AG08395 (cell line): ENCODE results near the gene TEKT3.

Source experiments
- DNase-seq: peaks from one replicate; pipeline ENCODE4 v3.0.0; 2012; ENCODE audit warnings: mixed read lengths, low spot score

TEKT3 gene

DNA sequence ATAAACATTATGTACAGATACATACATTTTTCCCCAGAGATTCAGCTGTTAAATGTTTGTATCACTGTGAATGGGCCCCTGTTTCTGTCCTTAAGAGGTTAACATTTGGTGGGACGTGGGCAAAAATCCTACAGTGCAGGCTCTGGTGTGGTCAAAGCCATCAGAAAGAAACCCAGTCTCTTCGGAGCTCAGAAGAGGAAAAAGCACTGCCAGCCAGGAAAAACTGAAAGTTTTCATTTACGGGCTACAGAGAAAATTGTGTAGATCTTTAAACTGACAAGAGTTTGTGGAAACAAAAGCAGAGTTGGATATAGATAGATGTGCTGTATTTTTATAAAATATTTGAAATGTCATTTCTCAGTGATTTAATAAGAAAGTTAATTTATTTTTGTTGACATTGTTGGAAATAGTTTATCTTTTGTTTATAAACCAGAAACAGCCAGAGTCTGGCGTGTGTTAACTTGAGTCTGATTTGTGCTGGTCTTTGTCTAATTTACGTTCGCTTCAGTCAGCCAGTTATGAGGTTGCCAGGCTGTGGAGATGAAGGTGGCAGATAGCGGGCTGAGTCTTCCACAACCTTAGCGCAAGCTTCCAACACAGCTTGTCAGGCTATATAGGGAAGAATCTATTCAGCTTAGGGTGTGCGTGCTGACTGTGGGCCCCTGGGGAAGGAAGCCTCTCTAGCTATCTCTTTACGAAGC lies 9.5 kb upstream of the TEKT3 start:
- DNase-seq = no peak

DNA sequence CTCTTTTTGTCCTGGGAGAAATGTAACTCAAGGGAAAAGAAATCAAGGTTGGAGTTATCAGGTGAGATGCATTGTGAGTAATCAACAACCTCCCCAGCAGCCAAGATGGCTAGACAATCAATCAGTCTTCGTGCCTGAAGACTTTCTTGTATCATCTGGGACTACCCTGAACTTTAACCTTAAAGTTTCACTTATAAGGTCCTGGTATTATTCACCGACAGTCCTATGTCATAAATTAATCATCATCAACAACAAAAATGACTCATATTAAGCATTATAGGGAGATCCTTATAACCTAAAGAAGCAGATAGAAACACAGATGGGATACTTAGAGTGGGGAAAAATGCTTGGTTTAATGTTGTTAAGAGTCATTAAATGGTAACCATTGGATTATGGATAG lies 7.7 kb upstream of the TEKT3 start:
- no peak for DNase-seq

DNA sequence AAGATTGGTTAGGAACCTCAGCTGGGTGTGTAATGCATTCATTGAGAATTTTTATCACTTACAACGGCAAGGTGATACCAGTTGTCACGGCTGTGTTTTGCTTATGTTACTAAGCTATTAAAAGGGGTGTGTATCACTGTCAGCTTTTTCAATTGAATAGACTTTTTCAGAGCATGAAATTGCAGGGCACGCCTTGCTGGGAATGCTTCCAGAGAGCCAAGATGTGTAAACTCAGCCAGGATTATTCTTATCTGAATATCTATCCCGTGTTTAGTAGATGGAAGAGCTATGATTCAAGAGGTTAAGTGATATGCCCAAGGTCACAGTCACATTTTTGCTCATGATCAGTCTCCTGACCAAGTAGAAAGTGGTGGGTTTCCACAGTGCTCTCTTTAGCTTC lies 6.6 kb upstream of the TEKT3 start:
- DNase-seq = peak; percentile 59

DNA sequence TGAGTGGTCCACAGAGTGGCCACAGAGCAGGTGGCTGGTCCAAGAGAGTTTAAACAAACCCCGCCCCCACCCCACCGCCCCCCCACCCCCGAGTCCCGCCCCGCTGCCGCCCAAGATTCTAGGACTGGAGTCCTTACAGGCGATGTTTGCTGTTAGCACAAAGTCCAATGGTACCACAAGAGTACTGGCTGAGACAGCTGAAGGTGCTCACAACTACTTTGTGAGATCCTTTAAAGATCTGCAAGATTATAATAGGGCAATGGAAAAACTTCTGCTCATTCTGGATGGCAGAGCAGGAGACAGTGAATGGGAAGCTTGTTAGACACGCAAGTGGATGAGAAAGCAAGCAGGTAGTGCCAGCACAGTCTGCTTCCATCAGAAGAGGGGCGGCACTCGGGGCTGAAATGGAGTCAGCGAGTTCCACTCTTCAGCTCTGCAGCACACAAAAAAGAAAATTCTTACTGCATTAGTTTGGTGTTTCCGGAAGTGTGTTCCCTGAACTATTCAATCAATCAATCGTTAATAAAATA lies 4.7 kb upstream of the TEKT3 start:
- DNase-seq = no peak

DNA sequence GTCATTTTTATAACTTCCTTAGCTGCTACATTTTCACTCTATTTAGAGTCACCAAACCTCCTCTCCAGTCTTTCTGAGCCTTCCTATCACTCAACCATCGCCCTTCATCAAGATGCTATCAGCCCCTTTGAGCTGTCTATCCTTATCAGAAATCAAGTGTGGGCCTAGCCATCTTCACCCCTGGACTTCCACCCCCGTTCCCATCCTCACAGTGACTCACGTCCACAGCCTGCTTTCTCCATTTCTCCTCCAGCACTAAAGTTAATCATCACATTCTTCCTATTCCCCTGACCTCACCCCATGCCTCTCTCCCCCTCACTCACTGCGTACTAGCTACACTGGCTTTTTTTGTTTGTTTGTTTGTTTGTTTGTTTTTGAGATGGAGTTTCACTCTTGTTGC lies 2.4 kb upstream of the TEKT3 start:
- peak; percentile 77 for DNase-seq

DNA sequence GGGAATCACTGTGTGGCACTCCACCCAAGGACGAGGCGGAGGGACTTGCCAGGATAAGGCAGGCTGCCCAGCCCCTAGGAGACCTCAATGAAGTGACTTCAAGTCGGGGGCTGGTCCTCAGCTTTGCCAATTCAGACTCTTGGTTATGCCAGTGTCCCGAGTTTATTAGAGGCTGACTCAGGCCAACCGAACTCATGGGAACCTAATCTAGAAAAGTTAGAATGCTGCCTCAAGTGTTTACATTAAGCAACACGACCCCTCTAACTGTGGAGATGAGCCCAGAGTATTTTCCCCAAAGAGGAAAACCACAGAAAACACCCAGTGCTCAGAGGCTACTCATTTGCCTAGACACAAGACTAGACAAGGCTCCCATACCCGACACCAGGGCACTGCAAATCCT lies 1.1 kb upstream of the TEKT3 start:
- no peak for DNase-seq

DNA sequence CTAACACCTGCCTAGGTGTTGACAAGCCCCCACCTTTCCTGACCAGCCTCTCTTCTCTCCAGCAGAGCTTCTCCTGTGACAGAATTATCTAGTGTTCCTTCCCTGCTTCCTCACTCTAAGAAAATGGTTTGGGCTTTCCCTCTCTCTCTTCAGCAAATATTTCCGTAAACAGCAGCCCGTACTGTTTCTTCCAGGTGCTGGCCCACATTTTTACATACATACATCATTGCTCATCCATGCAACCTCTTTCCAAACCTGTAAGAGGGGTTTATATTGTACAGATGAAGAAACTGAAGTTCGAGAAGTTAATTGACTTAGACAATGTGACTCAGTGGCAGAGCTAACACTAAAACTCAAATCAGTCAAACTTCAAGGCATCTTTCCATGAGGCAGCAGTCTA lies 569 bp upstream of the TEKT3 start:
- no peak for DNase-seq

DNA sequence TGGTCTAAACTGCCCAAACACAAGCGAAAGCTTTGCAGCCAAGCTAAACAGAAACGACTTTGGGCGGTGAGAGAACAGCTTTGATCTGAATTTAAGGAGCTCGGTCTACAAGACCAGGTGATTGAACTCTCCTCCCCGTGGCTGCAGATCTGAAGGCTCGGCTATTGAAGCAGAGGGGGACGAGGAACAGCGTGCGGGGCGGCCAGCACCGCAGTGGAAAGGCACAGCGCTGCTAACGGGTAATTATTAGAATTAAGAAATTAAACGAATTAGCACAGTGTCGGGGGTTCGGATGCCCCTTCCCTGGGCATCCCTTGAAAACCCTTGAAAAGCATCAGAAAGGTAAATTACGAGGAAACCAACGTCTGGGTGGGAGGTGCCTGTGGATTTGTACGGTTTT lies 431 bp downstream of the TEKT3 start:
- no peak for DNase-seq

DNA sequence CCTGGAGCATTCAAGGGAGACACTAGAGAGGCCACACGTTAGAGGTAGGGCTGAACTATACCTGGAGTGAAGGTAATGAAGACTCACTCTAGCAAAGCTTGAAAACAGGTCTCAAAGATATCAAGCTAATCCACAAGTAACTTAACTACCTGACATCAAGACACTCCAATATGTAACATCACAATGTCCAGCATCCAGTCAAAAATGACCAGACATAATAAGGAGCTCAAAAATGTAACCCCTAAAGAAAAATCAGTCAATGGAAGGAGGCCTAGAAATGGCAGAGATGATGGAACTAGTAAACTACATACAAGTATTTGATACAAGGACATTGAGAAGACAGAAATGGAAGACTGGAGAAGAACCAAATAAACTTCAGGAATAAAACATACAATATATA lies 6.0 kb downstream of the TEKT3 start:
- DNase-seq = no peak

DNA sequence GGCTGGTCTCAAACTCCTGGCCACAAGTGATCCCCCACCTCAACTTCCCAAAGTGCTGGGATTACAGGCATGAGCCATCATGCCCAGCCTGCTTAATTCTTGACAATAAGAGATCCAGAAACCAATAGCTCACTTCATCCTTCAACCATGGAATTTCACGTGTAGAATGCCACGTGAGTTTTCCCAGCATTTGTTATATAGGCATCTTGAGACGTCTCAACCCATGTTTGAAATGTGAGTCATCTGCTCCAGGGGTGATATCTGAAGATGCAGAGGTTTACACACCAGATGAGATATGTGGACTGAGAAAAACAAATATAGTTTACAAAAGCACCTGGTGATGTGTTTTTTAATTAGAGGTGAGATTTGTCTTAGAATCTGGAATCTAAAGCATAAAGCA lies 7.1 kb downstream of the TEKT3 start:
- DNase-seq = no peak

DNA sequence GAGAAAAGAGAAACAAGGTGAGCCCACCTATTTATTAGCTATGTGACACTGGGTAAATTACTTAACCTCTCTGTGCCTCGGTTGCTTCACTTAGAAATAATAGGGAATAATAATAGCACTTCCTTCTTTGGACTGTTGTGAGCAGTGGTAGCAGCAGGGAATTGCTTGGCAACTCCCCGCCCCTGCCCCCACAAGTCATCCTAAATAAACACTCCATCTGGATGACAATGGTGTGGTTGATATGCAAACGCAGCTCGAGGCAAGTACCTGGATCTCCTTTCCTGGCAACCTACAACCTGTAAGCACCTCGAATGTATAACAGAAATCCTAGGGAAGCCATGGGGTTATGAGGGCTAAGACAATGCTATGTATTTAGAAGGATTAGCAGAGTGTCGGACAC lies 9.1 kb downstream of the TEKT3 start:
- no peak for DNase-seq

DNA sequence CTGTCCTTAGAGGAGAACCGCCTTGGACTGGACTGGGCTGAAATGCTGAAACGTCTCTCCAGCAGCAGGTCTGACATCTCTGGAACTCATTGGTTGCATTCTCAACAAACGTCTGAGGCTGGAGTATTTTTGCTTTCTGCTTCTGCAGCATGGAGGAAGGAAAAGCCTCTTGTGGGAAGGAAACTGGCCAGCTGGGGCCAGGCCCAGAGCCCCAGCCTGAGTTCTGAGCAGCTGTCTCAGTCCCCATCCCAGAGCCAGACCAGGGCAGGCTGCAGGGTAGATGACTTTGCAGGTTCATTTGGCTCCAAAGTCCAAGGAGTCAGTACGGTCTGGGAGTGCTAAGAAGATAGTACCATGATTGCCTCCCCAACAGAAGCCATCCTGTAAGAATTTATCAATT lies 18.3 kb downstream of the TEKT3 start:
- no peak for DNase-seq

DNA sequence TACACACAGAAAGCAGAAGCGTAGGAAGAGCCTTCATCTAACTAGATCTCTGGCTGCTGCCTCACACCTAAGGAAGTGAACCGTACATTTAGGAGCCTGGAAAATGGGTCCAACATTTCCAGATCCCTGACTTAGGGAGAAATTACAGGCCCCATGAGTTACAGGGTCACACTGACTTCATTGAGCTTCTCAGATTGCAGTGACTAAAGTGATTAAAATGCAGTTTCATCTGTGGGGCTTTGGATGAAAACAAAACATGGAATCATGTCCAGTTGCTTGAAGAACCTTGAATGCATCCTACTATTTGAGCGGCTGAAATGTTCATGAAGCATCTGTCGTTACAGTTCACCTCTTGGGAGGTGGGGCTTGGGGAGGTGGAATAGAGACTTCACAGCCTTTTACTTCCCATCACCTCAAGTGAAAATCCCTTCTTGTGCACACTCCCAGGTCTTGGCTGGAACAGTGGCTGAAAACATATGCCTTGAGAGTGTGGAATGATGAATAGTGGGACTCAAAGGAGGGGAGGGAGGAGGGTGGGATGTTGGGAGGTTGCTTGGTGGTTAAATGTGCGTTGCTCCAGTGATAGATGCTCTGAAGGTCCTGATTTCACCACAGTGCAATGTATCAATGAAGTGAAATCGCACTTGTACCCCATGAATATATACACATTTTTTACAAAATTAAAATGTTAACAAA lies 19.7 kb downstream of the TEKT3 start:
- peak; percentile 40 for DNase-seq

DNA sequence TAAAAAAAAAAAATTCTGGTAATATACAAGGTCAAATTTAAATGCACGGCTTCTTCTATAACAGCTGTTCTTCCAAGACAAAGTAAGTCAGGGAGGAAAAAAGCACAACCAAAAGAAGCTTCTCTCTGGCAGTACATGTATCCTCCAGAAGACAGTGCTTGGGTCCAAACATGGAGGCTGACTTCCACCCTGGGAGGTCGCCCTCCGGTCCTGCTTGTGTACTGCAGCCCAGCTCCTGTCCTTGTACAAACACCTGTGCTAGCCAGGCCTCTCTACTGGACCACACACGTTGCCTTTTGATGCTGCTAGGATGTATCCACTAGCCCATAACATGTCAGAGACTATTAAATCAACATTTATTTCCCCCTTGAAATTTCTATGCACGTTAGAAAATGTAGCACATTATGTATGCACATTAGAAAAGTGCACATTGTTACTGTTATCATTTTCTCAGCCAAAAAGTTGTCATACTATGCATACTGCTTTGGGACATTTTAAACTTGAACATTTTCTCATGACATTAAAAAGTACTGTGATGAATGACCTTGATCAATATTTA lies 21.9 kb downstream of the TEKT3 start:
- DNase-seq = no peak

DNA sequence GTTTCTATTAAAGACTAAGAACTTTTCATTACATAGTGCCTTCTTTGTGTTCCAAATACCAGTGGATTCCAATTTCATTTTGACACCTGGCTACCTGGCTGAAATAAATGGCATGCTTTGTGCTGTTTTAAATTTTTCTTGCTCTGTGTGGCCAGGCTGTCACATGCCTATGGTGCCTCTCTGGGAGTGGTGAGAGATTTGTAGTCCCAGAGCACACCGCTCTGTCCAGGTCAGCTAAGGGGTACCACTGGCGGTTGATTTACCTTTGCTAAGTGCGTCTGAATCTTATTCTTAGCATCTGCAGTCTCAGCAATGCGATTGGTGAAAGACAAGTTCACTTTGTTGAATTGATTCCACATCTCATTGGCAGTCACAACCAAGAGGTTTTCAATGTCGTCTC lies 29.4 kb downstream of the TEKT3 start:
- no peak for DNase-seq

DNA sequence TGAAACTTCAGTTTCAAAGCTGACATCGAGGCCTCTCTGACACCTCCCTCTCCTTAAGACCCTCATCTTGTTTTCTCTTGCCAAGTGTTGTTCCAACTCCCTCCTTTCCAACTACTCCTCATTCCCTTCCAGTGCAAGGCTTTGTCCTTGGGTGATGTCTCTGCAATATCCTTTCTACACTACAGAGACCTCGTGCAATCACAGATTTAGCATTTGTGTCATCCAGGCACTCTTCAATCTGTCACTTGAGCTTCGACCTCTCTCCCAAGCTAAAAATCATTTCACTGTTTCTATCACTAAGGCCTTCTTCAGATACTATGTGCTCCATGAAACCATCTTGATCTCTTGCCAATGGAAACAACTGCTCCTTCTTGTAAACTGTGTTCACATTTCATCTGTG lies 31.6 kb downstream of the TEKT3 start:
- DNase-seq = no peak

DNA sequence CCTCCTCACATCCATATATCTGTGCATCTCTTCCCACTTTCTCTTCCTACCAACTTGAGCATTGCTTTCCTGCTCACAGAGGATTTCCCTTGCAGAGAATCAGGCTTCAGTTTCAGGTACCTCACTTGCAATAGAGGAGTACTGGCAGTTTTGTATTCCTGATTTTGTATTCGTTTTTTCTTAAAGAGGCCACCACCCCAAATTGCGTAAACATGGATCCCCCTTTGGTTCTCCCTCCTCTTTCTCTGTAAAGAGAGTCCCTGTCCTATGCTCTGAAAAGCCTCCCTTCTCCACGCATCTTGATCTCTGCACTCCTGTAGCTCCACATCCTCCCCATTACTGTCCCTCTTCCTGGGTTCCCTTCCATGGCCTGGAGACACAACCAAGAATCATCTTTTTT lies 32.2 kb downstream of the TEKT3 start:
- no peak for DNase-seq

DNA sequence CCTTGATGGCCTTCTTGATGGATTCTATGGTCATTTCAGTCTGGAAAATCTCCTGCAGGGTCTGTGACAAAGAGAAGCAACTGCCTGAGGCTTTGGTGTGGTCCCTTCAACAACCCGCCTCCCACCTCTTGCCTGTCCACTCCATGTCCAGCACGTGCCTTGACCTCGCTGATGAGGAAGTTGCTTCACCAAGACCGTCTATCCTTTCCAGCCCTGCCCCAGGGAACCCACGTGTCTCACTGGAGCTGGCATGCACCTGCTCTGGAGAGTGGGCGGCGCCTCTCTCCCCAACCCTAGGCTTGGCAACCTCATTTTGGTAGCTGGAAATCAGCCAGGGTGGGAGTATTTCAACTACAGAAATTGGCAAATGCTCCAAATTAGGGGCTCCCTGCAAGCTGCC lies 32.6 kb downstream of the TEKT3 start:
- no peak for DNase-seq

DNA sequence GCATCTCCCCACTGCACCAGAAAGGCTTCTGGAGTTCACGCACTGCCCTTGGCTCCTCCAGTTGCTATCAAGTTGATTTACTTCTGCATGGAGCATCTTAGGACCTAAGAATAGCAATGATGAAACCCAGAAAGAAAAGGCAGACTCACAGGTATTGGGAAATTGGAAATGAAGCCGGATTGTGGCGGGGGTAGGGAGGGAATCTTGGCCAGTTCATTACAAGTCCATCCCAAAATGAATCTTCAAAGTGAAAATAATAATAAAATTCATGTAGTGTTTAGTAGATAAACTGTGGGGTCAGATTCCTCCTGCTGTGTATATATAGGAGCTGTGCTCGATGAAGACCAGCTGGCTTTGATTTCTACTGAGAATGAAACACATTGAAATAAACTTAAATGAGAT lies 33.7 kb downstream of the TEKT3 start:
- DNase-seq = no peak

DNA sequence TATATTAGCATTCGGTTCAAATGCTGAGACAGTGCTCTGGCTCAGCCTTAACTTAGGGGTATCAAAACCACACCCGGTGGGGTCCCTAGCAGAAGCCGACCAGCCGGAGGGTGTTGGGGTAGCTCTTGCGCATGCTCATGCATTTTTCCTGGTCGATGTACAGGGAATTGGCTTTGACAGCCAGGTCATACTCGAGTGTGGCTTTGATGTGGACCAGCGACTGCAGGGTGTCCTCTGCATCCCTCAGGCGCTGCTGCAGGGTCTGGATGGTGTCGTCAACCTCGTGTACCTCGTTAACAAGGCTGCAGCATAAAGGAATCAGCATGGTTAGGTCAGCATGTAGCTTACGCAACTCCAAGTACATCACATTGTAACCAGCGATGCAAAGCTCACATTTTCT lies 37.5 kb downstream of the TEKT3 start:
- no peak for DNase-seq

DNA sequence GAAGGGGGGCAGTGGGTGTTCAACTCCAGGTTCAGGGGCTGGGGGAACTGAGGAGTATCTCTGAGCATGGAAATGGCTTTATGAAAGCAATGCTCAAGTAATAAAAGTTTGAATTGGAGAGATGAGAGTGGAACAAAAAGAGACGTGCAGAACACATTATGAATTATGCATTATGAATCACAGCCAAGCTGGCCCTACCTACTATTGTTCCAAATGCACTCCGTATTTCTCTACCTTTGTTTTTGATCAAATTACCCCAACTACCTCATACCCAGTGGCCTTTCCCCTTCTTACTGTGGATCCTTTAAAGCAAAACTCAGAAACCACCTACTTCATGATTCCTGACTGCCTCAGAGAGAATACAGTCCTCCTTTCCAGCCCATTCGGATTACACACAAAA lies 38.1 kb downstream of the TEKT3 start:
- no peak for DNase-seq

DNA sequence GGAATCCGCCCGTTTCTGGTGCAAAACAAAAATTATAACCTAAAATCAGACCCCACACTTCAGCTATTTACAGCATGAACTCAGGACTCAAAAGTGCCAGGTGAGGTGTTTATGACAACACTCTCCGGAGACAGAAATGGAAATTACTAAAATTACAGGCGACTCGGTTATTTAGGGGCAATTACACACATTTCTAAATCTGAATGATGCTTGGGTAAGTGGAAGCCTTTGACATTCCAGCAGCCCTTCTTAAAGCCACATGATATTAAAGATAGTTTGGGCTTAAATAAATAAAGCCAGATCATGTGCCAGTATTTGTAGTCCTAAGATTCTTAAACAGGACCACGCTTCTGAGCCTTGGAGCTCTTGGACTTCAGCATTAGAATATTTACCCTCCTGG lies 39.6 kb downstream of the TEKT3 start:
- DNase-seq = no peak

DNA sequence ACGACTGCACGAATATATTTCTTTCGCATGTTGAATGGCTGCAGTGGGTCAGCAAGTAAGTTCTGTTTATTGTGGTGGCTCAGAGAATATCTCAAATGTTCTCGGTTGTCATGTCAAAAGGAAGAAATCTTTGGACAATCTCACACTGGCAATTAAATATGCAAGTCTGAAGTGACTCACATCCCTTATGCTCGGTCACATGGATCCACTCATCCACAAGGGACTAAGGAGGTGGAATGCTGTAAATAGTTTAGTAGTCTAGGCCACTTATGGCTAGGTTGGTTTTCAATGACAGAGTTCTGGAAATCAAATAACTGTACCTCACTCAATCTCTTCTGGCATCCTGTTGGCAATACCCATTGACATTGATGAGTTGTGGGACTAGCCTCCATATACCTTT lies 43.2 kb downstream of the TEKT3 start:
- peak; percentile 74 for DNase-seq

DNA sequence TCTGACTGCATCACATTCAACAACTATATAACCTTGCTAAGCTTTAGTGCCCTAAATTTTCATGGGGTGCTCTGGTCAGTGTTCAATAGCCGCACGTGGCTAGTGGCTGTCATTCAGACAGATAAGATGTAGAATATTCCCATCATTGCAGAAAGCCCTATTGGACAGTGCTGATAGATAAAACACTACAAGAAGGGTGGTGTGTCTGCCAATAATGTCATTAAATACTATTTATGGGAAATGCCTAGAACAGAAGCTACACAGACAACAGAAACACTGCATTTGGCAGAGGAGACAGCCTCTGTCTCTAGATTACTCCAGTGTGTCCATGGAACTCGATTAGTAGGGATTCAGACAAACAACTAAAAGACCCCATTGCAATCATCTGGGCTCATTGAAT lies 47.8 kb downstream of the TEKT3 start:
- no peak for DNase-seq
